Astrocyte (in vitro differentiated cells and primary cell): Measurements from ENCODE around the gene SPATA32. TPM values are rescaled to one million over a fixed set of nuclear protein-coding genes. Genes with fewer than 3 reads are reported as not detected.

Experiments
- DNase-seq: peaks from one replicate; pipeline ENCODE4 v3.0.0-alpha.2; 2010; ENCODE audit warnings: low read depth
- FAIRE-seq: peaks from 2 replicates; lab custom pipeline; 2011; peaks lifted over from hg19 to GRCh38; lab: Jason Lieb, UNC
- H2AFZ ChIP-seq: 2 replicates; pipeline ENCODE4 v1.6.0; 2012; ENCODE audit warnings: low read depth, low read length, inconsistent platforms
- H3K27ac ChIP-seq: 2 replicates; pipeline ENCODE4 v1.5.1; 2011; ENCODE audit warnings: low read depth, low read length, inconsistent platforms
- H3K27me3 ChIP-seq: 2 replicates; pipeline ENCODE4 v1.6.0; 2011; ENCODE audit warnings: low read length, inconsistent platforms; ENCODE audit not compliant: insufficient read depth
- H3K36me3 ChIP-seq: 2 replicates; pipeline ENCODE4 v1.5.1; 2011; ENCODE audit warnings: low read length, inconsistent platforms; ENCODE audit not compliant: insufficient read depth
- H3K4me1 ChIP-seq: 2 replicates; pipeline ENCODE4 v1.5.1; 2011; ENCODE audit warnings: low read length, inconsistent platforms; ENCODE audit not compliant: insufficient read depth
- H3K4me2 ChIP-seq: 2 replicates; pipeline ENCODE4 v1.6.0; 2012; ENCODE audit warnings: low read length, inconsistent platforms
- H3K4me3 ChIP-seq: 2 replicates; pipeline ENCODE4 v1.5.1; 2011; ENCODE audit warnings: low read depth, mild to moderate bottlenecking, low read length, inconsistent platforms; ENCODE audit not compliant: insufficient read depth
- H3K79me2 ChIP-seq: 2 replicates; pipeline ENCODE4 v1.6.0; 2012; ENCODE audit warnings: mild to moderate bottlenecking, low read length, inconsistent platforms; ENCODE audit not compliant: insufficient read depth
- H3K9ac ChIP-seq: 2 replicates; pipeline ENCODE4 v1.6.0; 2012; ENCODE audit warnings: mild to moderate bottlenecking, low read length, inconsistent platforms
- H3K9me3 ChIP-seq: 2 replicates; pipeline ENCODE4 v1.5.1; 2012; ENCODE audit warnings: low read depth, mild to moderate bottlenecking, low read length, inconsistent platforms; ENCODE audit not compliant: insufficient read depth
- H4K20me1 ChIP-seq: 2 replicates; pipeline ENCODE4 v1.6.0; 2012; ENCODE audit warnings: low read length, inconsistent platforms; ENCODE audit not compliant: insufficient read depth
- H3K27ac Mint-ChIP-seq: one replicate; pipeline ENCODE4 v1.8.0; 2021; ENCODE audit warnings: mild to moderate bottlenecking, mixed read lengths; ENCODE audit not compliant: unreplicated experiment
- H3K27me3 Mint-ChIP-seq: one replicate; pipeline ENCODE4 v1.8.0; 2021; ENCODE audit warnings: low read depth, mixed read lengths; ENCODE audit not compliant: unreplicated experiment
- H3K36me3 Mint-ChIP-seq: one replicate; pipeline ENCODE4 v1.8.0; 2021; ENCODE audit warnings: low read depth, mixed read lengths; ENCODE audit not compliant: unreplicated experiment
- H3K4me1 Mint-ChIP-seq: one replicate; pipeline ENCODE4 v1.8.0; 2021; ENCODE audit warnings: low read depth, mixed read lengths; ENCODE audit not compliant: unreplicated experiment
- H3K4me3 Mint-ChIP-seq: one replicate; pipeline ENCODE4 v1.8.0; 2021; ENCODE audit warnings: mild to moderate bottlenecking, moderate library complexity, mixed read lengths; ENCODE audit not compliant: unreplicated experiment
- H3K9me3 Mint-ChIP-seq: one replicate; pipeline ENCODE4 v1.8.0; 2021; ENCODE audit warnings: mild to moderate bottlenecking, mixed read lengths; ENCODE audit not compliant: unreplicated experiment
- CTCF ChIP-seq: IDR thresholded peaks from 2 replicates; pipeline ENCODE4 v1.5.1; 2011; ENCODE audit warnings: low read depth, mild to moderate bottlenecking, inconsistent platforms, low read length, moderate library complexity; ENCODE audit not compliant: insufficient read depth
- EZH2 ChIP-seq: IDR thresholded peaks from 2 replicates; pipeline ENCODE4 v1.6.1; 2012; ENCODE audit warnings: mild to moderate bottlenecking, low read length, inconsistent platforms; ENCODE audit not compliant: insufficient read depth
- total RNA-seq: library from RNA; stranded (reverse); gene quantifications from 2 replicates; pipeline ENCODE4 v1.2.1, GENCODE V29; 2021

The SPATA32 gene
- total RNA-seq, 1 donor from 2014 or later = not detected

- no peak for DNase-seq
- TF ChIP-seq CTCF (no peak), EZH2 (no peak)
- H3K27ac ChIP-seq = peak overlapping the region; percentile 84
- peaks cover 97% of the 10 kb centered on the region for H3K79me2 ChIP-seq
- H4K20me1 ChIP-seq = peaks cover 77% of the 10 kb centered on the region
- H3K27ac Mint-ChIP-seq = no peak overlapping the region
- no peaks in the 10 kb centered on the region for H3K27me3 Mint-ChIP-seq
- H3K4me3 ChIP-seq = no peak overlapping the region
- no peaks in the 10 kb centered on the region for H3K9me3 Mint-ChIP-seq
- H3K4me1 ChIP-seq = peaks cover 56% of the 10 kb centered on the region
- no peak overlapping the region for H2AFZ ChIP-seq
- H3K4me1 Mint-ChIP-seq = peaks cover 32% of the 10 kb centered on the region
- peak overlapping the region; percentile 51 for H3K9ac ChIP-seq
- no peak for FAIRE-seq
- no peaks in the 10 kb centered on the region for H3K9me3 ChIP-seq
- no peaks in the 10 kb centered on the region for H3K36me3 ChIP-seq
- no peaks in the 10 kb centered on the region for H3K27me3 ChIP-seq
- peaks cover 15% of the 10 kb centered on the region for H3K36me3 Mint-ChIP-seq
- no peak overlapping the region for H3K4me3 Mint-ChIP-seq
- peak overlapping the region; percentile 67 for H3K4me2 ChIP-seq
Measured at GRCh38 chr17:45308016-45308365, 46.1 kb upstream of the SPATA32 start.

- Histone ChIP-seq H3K36me3 (no peaks in the 10 kb centered on the region), H3K79me2 (peaks cover 97% of the 10 kb centered on the region), H3K27me3 (no peaks in the 10 kb centered on the region), H3K4me1 (peaks cover 56% of the 10 kb centered on the region), H3K4me2 (peak overlapping the region; percentile 67), H3K9ac (peak overlapping the region; percentile 51), H2AFZ (no peak overlapping the region), H3K4me3 (no peak overlapping the region), H4K20me1 (peaks cover 77% of the 10 kb centered on the region), H3K27ac (peak overlapping the region; percentile 84), H3K9me3 (no peaks in the 10 kb centered on the region)
- FAIRE-seq (peak; percentile 34), DNase-seq (peak; percentile 85)
- TF ChIP-seq EZH2 (no peak), CTCF (no peak)
- Mint-ChIP-seq H3K27ac (no peak overlapping the region), H3K36me3 (peaks cover 15% of the 10 kb centered on the region), H3K9me3 (no peaks in the 10 kb centered on the region), H3K4me3 (no peak overlapping the region), H3K4me1 (peaks cover 32% of the 10 kb centered on the region), H3K27me3 (no peaks in the 10 kb centered on the region)
Measured at GRCh38 chr17:45307290-45308015, 45.6 kb upstream of the SPATA32 start.

GRCh38 chr17:45306623-45307022, 44.7 kb upstream of the SPATA32 start:
- peaks cover 50% of the 10 kb centered on the region for H3K4me1 ChIP-seq
- DNase-seq (no peak), FAIRE-seq (no peak)
- H3K4me3 ChIP-seq = no peak overlapping the region
- Mint-ChIP-seq H3K4me1 (peaks cover 26% of the 10 kb centered on the region), H3K27me3 (no peaks in the 10 kb centered on the region), H3K9me3 (no peaks in the 10 kb centered on the region), H3K27ac (peak overlapping the region; percentile 66), H3K36me3 (peaks cover 13% of the 10 kb centered on the region), H3K4me3 (no peak overlapping the region)
- peaks cover 96% of the 10 kb centered on the region for H3K79me2 ChIP-seq
- no peaks in the 10 kb centered on the region for H3K9me3 ChIP-seq
- peak overlapping the region; percentile 24 for H3K4me2 ChIP-seq
- H2AFZ ChIP-seq = no peak overlapping the region
- TF ChIP-seq CTCF (no peak), EZH2 (no peak)
- H3K36me3 ChIP-seq = no peaks in the 10 kb centered on the region
- no peak overlapping the region for H3K27ac ChIP-seq
- H4K20me1 ChIP-seq = peaks cover 72% of the 10 kb centered on the region
- H3K9ac ChIP-seq = no peak overlapping the region
- H3K27me3 ChIP-seq = no peaks in the 10 kb centered on the region
